Measurements from ENCODE around the gene CPN2.

CPN2 gene

GRCh38 chr3:194351952-194352536 lies 916 bp upstream of the CPN2 start:
- H3K4me3 ChIP-seq (ENCODE audit: low read length) = no peak overlapping the region
- TF ChIP-seq ZNF274 (IDR thresholded peaks at IDR 0.05; ENCODE audit: low read depth, low read length) = no peak

GRCh38 chr3:194350726-194351071 lies 429 bp downstream of the CPN2 start:
- H3K4me3 ChIP-seq (ENCODE audit: low read length) = no peak overlapping the region
- TF ChIP-seq ZNF274 (IDR thresholded peaks at IDR 0.05; ENCODE audit: low read depth, low read length) = no peak

GRCh38 chr3:194348354-194348753 lies 2.8 kb downstream of the CPN2 start:
- no peak for TF ChIP-seq ZNF274 (IDR thresholded peaks at IDR 0.05; ENCODE audit: low read depth, low read length)
- H3K4me3 ChIP-seq (ENCODE audit: low read length) = no peak overlapping the region

- H3K4me3 ChIP-seq (ENCODE audit: low read length) = no peak overlapping the region
- no peak for TF ChIP-seq ZNF274 (IDR thresholded peaks at IDR 0.05; ENCODE audit: low read depth, low read length)
Observed at GRCh38 chr3:194346621-194347020, 4.5 kb downstream of the CPN2 start.

- TF ChIP-seq ZNF274 (IDR thresholded peaks at IDR 0.05; ENCODE audit: low read depth, low read length) = no peak
- no peak overlapping the region for H3K4me3 ChIP-seq (ENCODE audit: low read length)
Observed at GRCh38 chr3:194346035-194346434, 5.1 kb downstream of the CPN2 start.

GRCh38 chr3:194344012-194344411 lies 7.1 kb downstream of the CPN2 start:
- H3K4me3 ChIP-seq (ENCODE audit: low read length) = no peak overlapping the region
- TF ChIP-seq ZNF274 (IDR thresholded peaks at IDR 0.05; ENCODE audit: low read depth, low read length) = no peak

- H3K4me3 ChIP-seq (ENCODE audit: low read length) = no peak overlapping the region
- TF ChIP-seq ZNF274 (IDR thresholded peaks at IDR 0.05; ENCODE audit: low read depth, low read length) = no peak
Observed at GRCh38 chr3:194343561-194343893, 7.6 kb downstream of the CPN2 start.

- no peak overlapping the region for H3K4me3 ChIP-seq (ENCODE audit: low read length)
- no peak for TF ChIP-seq ZNF274 (IDR thresholded peaks at IDR 0.05; ENCODE audit: low read depth, low read length)
Observed at GRCh38 chr3:194342861-194343560, 8.1 kb downstream of the CPN2 start.

- no peak overlapping the region for H3K4me3 ChIP-seq (ENCODE audit: low read length)
- TF ChIP-seq ZNF274 (IDR thresholded peaks at IDR 0.05; ENCODE audit: low read depth, low read length) = no peak
Observed at GRCh38 chr3:194340757-194341400, 10.2 kb downstream of the CPN2 start.

- TF ChIP-seq ZNF274 (IDR thresholded peaks at IDR 0.05; ENCODE audit: low read depth, low read length) = no peak
- H3K4me3 ChIP-seq (ENCODE audit: low read length) = no peak overlapping the region
Observed at GRCh38 chr3:194339840-194340239, 11.3 kb downstream of the CPN2 start.

GRCh38 chr3:194339356-194339755 lies 11.8 kb downstream of the CPN2 start:
- TF ChIP-seq ZNF274 (IDR thresholded peaks at IDR 0.05; ENCODE audit: low read depth, low read length) = no peak
- no peak overlapping the region for H3K4me3 ChIP-seq (ENCODE audit: low read length)

- H3K4me3 ChIP-seq (ENCODE audit: low read length) = no peak overlapping the region
- no peak for TF ChIP-seq ZNF274 (IDR thresholded peaks at IDR 0.05; ENCODE audit: low read depth, low read length)
Observed at GRCh38 chr3:194337965-194338753, 13.0 kb downstream of the CPN2 start.

GRCh38 chr3:194336601-194337355 lies 14.3 kb downstream of the CPN2 start:
- no peak overlapping the region for H3K4me3 ChIP-seq (ENCODE audit: low read length)
- TF ChIP-seq ZNF274 (IDR thresholded peaks at IDR 0.05; ENCODE audit: low read depth, low read length) = no peak

- H3K4me3 ChIP-seq (ENCODE audit: low read length) = no peak overlapping the region
- no peak for TF ChIP-seq ZNF274 (IDR thresholded peaks at IDR 0.05; ENCODE audit: low read depth, low read length)
Observed at GRCh38 chr3:194333981-194334320, 17.2 kb downstream of the CPN2 start.
